ENCODE data around the gene INPP5A.
"Not testable (repeated sequence)": the region's sequence is repeated elsewhere in the genome, so short reads cannot be mapped to it uniquely, and the experiment has no call there.

DNA sequence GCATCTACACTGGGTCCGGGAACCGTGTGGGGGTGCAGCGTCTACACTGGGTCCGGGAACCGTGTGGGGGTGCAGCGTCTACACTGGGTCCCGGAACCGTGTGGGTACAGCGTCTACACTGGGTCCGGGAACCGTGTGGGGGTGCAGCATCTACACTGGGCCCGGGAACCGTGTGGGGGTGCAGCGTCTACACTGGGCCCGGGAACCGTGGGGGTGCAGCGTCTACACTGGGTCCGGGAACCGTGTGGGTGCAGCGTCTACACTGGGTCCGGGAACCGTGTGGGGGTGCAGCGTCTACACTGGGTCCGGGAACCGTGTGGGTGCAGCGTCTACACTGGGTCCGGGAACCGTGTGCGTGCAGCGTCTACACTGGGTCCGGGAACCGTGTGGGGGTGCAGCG, 254.5 kb downstream of the INPP5A start:
- TF ChIP-seq CEBPB (IDR thresholded peaks at IDR 0.05; ENCODE audit: low read depth); SP1 (IDR thresholded peaks at IDR 0.05; ENCODE audit: low read depth); YY1 (IDR thresholded peaks at IDR 0.05; ENCODE audit: extremely low read depth, insufficient replicate concordance, low read depth, low read length); POLR2AphosphoS5 (IDR thresholded peaks at IDR 0.05; ENCODE audit: low read depth, low read length); TCF7L2 (IDR thresholded peaks at IDR 0.05; ENCODE audit: borderline replicate concordance, extremely low read depth, insufficient read depth, insufficient read length); POLR2A (IDR thresholded peaks at IDR 0.05; ENCODE audit: borderline replicate concordance, extremely low read depth, insufficient read depth, insufficient read length); ZFX (IDR thresholded peaks at IDR 0.05); ZNF274 (IDR thresholded peaks at IDR 0.05; ENCODE audit: low read depth, low read length); JUND (IDR thresholded peaks at IDR 0.05); EZH2 (IDR thresholded peaks at IDR 0.05): not testable (repeated sequence)
- TF ChIP-seq, protein P1, sequence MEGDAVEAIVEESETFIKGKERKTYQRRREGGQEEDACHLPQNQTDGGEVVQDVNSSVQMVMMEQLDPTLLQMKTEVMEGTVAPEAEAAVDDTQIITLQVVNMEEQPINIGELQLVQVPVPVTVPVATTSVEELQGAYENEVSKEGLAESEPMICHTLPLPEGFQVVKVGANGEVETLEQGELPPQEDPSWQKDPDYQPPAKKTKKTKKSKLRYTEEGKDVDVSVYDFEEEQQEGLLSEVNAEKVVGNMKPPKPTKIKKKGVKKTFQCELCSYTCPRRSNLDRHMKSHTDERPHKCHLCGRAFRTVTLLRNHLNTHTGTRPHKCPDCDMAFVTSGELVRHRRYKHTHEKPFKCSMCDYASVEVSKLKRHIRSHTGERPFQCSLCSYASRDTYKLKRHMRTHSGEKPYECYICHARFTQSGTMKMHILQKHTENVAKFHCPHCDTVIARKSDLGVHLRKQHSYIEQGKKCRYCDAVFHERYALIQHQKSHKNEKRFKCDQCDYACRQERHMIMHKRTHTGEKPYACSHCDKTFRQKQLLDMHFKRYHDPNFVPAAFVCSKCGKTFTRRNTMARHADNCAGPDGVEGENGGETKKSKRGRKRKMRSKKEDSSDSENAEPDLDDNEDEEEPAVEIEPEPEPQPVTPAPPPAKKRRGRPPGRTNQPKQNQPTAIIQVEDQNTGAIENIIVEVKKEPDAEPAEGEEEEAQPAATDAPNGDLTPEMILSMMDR (IDR thresholded peaks at IDR 0.05 in 2 of 3, conservative IDR thresholded peaks at IDR 0.05 in 1 of 3; ENCODE audit: borderline replicate concordance in 1 of 3, insufficient read depth in 1 of 3, low read depth in 2 of 3, low read length in 2 of 3) = not testable (repeated sequence)
- TF ChIP-seq, protein P2, sequence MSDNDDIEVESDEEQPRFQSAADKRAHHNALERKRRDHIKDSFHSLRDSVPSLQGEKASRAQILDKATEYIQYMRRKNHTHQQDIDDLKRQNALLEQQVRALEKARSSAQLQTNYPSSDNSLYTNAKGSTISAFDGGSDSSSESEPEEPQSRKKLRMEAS (IDR thresholded peaks at IDR 0.05) = not testable (repeated sequence)
